Esophagus muscularis mucosa (tissue), 4 donors: ENCODE measurements around the gene MAGI2.

Experiments used
- EP300 ChIP-seq: sonication (generic); formaldehyde crosslinking; IDR thresholded peaks from one replicate; pipeline ENCODE4 v1.6.1; 2017; ENCODE audit warnings: antibody characterized with exemption
- POLR2A ChIP-seq: fragments of 450-650 bp; IDR thresholded peaks from one replicate; pipeline ENCODE4 v1.6.1; 2017; ENCODE audit warnings: antibody characterized with exemption, moderate library complexity, mild to moderate bottlenecking, low read depth
- POLR2AphosphoS5 ChIP-seq, 2 donors: sonication (generic); formaldehyde crosslinking; IDR thresholded peaks; one replicate each; pipeline ENCODE4 v1.6.1; 2017; ENCODE audit warnings: antibody characterized with exemption in 2 of 2
- TF ChIP-seq, protein P1 (sequence below), 3 experiments: fragments of 200-600 bp in 2 of 3; fragments of 450-650 bp in 1 of 3; sonication (generic) in 2 of 3; IDR thresholded peaks; one replicate each; pipeline ENCODE4 v1.5.1; 2017 to 2019; ENCODE audit warnings: antibody characterized with exemption in 3 of 3, mild to moderate bottlenecking in 2 of 3, moderate library complexity in 1 of 3

DNA sequence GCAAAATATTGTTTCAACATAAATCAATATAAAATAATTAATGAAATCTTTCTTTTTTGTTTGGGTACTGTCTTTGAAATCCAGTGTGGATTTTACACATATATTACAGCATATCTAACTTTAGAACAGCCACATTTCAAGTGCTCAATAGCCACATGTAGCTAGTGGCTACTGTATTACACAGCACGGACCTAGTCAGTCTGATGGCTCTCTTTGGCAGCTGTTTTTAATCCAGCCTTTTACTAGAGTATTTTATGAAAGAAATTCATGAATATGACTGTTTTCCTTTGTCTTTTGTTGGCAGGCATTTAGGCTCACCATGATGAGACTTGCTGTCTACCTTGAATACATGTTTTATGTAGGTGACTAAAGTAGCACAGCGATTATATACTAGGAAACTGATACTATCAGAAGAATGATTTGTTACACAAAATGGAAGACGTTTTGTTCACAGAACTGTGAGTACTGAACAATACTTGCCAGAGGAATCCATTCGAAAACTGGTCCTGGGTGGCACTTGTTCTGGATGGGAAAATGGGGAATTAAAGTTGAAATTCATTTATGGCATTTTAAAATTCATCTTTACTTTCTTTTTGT is 1268.2 kb downstream of the MAGI2 start:
- TF ChIP-seq, protein P1, sequence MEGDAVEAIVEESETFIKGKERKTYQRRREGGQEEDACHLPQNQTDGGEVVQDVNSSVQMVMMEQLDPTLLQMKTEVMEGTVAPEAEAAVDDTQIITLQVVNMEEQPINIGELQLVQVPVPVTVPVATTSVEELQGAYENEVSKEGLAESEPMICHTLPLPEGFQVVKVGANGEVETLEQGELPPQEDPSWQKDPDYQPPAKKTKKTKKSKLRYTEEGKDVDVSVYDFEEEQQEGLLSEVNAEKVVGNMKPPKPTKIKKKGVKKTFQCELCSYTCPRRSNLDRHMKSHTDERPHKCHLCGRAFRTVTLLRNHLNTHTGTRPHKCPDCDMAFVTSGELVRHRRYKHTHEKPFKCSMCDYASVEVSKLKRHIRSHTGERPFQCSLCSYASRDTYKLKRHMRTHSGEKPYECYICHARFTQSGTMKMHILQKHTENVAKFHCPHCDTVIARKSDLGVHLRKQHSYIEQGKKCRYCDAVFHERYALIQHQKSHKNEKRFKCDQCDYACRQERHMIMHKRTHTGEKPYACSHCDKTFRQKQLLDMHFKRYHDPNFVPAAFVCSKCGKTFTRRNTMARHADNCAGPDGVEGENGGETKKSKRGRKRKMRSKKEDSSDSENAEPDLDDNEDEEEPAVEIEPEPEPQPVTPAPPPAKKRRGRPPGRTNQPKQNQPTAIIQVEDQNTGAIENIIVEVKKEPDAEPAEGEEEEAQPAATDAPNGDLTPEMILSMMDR (IDR thresholded peaks at IDR 0.05), result no peak
- TF ChIP-seq POLR2A (no peak), POLR2AphosphoS5 (IDR thresholded peaks at IDR 0.05) (no peak), EP300 (no peak)
